IPS-NIHi7 (cell line): ENCODE results near the gene ATE1.
"Not testable (repeated sequence)": the region's sequence is repeated elsewhere in the genome, so short reads cannot be mapped to it uniquely, and the experiment has no call there.

Experiments used
- DNase-seq: peaks from one replicate; pipeline ENCODE4 v3.0.0; 2012; ENCODE audit warnings: mixed read lengths; ENCODE audit errors: extremely low spot score

The ATE1 gene

DNA sequence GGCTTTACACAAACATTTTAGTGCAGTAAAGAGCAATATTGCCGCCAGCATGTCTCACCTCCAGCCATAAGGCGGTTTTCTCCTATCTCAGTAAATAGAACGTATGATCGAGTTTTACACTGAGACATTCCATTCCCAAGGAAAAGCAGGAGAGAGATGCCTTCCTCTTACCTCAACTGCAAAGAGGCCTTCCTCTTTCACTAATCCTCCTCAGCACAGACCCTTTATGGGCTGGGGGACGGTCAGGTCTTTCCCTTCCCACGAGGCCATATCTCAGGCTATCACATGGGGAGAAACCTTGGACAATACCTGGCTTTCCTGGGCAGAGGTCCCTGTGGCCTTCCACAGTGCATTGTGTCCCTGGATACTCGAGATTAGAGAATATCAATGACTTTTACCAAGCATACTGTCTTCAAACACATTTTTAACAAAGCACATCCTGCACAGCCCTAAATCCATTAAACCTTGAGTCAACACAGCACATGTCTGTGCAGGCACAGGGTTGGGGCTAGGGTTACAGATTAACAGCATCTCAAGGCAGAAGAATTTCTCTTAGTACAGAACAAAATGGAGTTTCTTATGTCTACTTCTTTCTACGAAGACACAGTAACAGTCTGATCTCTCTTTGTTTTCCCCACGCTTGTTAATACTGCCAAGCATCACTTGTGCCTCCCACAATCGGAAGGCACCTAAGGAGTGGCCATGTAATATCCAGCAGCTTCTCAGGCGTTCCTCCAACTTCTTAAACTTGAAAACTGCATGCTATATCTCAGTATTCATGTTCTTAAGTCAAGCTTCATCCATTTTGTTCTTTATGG is 2.6 kb upstream of the ATE1 start:
- not testable (repeated sequence) for DNase-seq

DNA sequence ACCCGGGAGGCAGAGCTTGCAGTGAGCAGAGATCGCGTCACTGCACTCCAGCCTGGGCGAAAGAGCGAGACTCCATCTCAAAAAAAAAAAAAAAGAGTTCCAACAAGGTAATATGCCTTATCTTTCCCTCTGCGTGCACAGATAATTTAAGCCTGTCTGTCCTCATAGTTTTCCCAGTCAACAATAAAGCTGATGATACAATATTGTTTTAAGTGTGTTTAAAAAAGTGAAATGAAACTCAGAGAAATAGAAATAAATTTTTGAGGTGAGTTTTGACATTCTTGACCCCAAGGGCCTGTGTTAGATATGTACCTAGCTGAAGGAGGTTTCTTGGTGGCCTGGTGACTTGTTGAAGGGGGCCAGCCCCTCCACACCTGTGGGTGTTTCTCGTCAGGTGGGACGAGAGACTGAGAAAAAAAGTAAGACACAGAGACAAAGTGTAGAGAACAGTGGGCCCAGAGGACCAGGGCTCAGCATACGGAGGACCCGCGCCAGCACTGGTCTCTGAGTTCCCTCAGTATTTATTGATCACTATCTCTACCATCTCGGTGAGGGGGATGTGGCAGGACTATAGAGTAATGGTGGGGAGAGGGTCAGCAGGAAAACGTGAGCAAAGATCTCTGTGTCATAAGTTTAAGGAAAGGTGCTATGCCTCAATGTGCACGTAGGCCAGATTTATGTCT is 1.9 kb upstream of the ATE1 start:
- not testable (repeated sequence) for DNase-seq

DNA sequence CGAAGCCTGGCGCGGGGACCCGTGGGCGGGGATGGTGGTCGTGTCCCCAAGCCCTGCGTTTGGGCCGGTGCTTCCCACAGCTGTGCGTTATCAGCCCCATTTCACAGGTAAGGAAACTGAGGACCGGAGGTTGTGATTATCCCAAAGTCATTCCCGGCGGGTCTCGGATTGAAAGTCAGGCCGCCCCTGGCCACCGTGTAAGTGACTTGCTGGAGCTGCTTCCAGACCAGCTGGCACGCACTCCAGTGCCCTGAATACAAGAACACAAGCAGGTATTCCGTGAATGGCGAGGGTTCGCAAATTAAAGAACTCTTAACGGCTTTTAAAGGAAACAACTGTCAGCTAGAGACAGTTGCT is 675 bp upstream of the ATE1 start:
- no peak for DNase-seq

DNA sequence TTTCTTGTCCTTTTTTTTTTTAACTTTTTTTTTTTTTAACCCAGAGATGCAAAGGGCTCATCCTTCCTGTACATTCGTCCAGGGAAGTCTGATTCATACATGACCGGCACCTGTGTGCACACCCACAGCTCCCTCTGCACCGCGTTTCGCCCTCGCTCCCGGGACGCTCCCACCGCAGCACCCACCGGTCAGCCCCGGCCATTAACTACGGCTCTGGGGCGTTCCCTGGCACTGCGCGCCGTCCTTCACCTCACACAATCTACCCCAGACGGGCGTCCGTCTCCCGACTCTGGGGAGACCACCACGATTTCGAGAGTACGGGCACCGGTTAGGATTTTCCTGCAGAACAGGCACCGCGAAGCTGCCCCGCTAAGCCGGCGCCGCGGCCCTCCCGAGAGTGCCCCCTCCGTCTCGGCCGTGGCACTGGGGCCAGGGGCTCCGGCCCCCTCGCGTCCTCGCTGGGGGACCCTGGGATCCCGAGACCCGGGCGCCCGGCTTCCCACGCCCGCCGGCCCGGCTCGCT is 452 bp downstream of the ATE1 start:
- peak; percentile 57 for DNase-seq

- DNase-seq, result no peak
These were observed 1.0 kb downstream of the ATE1 start for GRCh38 chr10:121926671-121927317.

DNA sequence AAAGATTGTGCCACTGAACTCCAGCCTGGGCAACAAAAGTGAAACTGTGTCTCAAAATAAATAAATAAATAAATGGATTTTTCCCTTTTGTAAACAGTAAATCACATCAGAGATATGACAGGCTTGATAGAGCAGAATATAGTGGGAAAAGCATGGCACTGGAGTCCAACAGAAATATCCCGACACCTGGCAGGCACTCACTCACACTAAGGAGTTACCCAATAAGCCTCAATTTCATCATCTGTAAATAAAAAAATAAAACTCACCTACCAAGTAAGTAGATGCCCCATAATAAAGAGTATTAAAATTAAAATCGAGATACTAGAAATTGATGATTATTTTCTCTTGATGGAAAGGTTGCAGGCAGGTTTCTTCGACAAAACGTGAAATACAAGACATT is 1.7 kb downstream of the ATE1 start:
- DNase-seq, result no peak

- DNase-seq, result no peak
These were observed 6.4 kb downstream of the ATE1 start for GRCh38 chr10:121921238-121921931.

GRCh38 chr10:121919666-121920065 is 8.2 kb downstream of the ATE1 start:
- no peak for DNase-seq

DNA sequence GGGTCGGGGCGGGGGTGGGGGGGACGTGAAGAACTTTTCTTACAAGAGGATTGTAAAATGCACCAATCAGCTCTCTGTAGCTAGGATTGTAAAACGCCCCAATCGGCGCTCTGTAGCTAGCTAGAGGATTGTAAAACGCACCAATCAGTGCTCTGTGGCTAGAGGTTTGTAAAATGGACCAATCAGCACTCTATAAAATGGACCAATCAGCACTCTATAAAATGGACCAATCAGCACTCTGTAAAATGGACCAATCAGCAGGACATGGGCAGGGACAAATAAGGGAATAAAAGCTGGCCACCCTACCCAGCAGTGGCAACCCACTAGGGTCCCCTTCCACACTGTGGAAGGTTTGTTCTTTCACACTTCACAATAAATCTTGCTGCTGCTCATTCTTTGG is 9.0 kb downstream of the ATE1 start:
- not testable (repeated sequence) for DNase-seq

DNA sequence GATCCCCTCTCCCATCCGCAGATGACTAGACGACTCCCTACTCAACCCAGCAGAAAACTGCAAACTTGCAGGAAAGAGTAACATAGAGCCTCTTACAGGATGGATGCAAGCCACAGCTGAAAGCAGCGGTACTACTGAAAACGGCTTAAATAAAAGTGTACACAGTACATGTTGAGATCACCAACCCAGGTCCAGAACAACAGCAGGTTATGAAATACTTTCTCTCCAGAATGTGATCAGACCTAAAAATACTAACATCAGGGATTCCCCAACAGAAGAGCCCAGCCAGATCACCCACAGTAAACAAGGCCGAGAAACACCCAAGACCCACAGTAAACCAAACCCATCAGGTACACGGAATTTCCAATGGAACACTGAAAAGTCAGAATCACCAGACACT is 13.2 kb downstream of the ATE1 start:
- no peak for DNase-seq

DNA sequence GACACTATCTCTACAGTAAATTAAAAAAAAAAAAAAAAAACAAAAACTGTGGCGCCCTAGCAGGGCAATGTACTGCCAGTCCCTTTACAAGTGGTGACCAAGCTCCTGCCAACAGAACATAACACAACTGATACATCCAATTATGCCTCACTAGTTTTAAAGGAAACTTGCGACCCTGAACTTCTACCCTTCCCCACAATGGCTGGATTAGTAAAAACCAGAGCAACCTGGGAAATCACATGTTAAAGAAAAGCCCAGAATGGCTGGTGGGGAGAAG is 16.5 kb downstream of the ATE1 start:
- no peak for DNase-seq

- DNase-seq, result no peak
These were observed 17.0 kb downstream of the ATE1 start for GRCh38 chr10:121910673-121911420.

- DNase-seq, result no peak
These were observed 22.9 kb downstream of the ATE1 start for GRCh38 chr10:121904888-121905287.

DNA sequence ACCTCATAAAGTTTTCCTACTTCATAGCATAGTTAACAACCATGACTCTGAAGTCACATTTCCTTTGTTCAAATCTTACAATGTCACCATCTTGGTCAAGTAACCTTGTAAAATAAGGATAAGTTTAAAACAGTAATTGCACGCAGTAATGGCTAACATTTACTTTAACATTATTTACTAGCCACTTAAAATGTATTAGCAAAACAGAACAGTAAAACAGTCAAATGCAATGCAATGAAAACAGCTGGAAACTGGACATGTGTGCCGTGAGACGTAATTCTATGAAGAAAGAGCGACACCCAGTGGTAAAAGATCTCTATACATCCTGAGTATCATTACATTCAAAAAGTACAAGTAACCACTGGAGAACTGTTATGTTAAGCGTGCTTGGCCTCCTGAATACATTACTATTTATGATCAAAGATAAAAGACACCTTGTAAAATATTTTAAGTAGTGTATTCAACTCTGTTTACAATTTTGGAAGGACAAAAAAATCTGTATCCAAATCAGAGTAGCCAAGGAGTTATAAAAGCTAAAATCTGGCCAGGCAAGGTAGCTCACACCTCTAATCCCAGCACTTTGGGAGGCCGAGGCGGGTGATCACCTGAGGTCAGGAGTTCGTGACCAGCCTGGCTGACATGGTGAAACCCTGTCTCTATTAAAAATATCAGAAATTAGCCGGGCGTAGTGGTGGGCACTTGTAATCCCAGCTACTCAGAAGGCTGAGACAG is 27.2 kb downstream of the ATE1 start:
- peak; percentile 55 for DNase-seq

DNA sequence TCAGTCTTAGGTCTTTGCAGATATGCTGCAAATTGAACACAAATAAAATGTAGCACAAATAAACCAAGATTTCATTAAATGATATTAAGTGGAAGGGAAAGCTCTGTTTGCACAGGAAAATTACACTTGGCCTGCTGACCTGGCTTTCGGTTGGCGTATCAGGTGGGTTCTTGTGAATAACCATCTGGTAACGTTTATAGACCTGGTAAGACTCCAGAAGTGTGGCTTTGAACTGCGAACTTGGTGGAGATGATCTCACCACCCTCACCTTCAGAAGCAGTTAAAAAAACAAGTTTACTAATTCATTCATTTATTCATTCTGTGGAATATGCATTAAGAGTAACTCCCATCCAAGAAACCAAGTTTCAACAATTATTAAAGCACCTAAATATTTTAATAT is 28.1 kb downstream of the ATE1 start:
- no peak for DNase-seq

DNA sequence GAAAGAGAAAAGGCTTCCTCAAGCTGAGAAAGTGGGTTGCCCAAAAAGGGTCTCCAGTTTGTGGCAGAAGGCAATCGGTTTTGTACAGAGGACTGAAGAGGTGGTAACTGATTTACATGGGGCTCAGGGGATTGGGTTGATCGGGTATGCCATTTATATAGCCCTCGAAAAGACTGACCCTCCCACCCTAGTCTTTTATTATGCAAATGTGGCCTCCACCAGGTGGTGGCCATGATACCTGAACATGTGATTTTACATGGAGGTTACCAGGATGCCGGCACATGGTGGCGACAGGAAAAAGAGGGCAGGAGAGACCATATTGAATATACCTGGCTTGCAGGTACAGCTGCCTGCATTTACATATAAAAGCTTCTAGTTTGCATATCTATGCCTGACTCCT is 36.7 kb downstream of the ATE1 start:
- DNase-seq, result peak; percentile 72

DNA sequence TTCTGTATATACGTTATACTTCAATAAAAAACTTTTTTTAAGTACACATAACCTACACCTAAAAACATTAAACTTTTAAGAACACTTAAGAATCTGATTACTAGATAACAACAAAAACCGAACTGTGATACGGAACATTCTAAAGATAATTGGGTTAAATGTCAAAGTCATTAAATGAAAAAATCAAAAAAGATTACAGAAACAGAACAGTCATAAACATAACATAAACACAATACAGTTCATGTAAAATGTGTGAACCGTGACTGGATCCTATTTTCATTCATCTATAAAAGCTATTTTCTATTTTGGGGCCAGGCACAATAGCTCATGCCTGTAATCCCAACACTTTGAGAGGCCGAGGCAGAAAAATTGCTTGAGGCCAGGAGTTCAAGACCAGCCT is 38.6 kb downstream of the ATE1 start:
- no peak for DNase-seq

DNA sequence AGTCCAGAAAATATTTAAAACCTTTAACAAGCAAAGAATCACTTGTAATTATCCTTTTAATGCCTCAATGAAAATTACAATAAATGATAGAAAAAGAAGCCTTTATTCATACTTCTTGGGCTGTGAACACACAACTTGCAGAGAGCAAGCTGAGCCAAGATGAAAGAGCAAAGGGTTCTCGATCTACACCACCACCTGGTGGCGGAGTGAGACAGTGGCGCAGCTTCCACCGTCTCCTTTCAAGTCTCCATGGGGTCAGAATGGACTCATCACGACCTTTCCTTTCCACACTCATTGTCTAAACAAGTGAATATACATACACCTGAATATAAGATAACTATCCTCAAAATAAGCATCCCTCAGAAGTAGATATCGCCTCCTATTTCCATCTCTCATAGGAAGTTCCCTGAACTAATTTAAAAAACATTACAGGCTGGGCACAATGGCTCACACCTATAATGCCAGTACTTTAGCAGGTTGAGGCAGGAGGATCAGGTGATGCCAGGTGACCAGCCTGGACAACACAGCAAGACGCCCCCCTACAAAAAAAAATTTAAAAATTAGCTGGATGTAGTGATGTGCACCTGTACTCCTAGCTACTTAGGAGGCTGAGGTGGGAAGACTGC is 40.7 kb downstream of the ATE1 start:
- DNase-seq, result peak; percentile 80

- DNase-seq, result no peak
These were observed 41.6 kb downstream of the ATE1 start for GRCh38 chr10:121886181-121886580.

- DNase-seq, result no peak
These were observed 46.9 kb downstream of the ATE1 start for GRCh38 chr10:121880895-121881294.
